Ishikawa (cell line): ENCODE results near the gene SPOCK1.

Source experiments
- CEBPB ChIP-seq: IDR thresholded peaks from 2 replicates; pipeline ENCODE4 v1.6.1; 2012
- CREB1 ChIP-seq: IDR thresholded peaks from 2 replicates; pipeline ENCODE4 v1.6.1; 2012; ENCODE audit warnings: low read depth
- EGR1 ChIP-seq: IDR thresholded peaks from 2 replicates; pipeline ENCODE4 v1.6.1; 2012
- EP300 ChIP-seq: IDR thresholded peaks from 2 replicates; pipeline ENCODE4 v1.6.1; 2012; ENCODE audit warnings: borderline replicate concordance
- RAD21 ChIP-seq: IDR thresholded peaks from 2 replicates; pipeline ENCODE4 v1.6.1; 2012; ENCODE audit warnings: low read depth
- TAF1 ChIP-seq: IDR thresholded peaks from 2 replicates; pipeline ENCODE4 v1.6.1; 2012; ENCODE audit warnings: low read depth, mild to moderate bottlenecking
- TCF12 ChIP-seq: IDR thresholded peaks from 2 replicates; pipeline ENCODE4 v1.6.1; 2012; ENCODE audit warnings: low read depth
- TEAD4 ChIP-seq: IDR thresholded peaks from 2 replicates; pipeline ENCODE4 v1.6.1; 2012
- YY1 ChIP-seq: IDR thresholded peaks from 2 replicates; pipeline ENCODE4 v1.6.1; 2012; ENCODE audit warnings: low read depth
- ZBTB7A ChIP-seq: IDR thresholded peaks from 2 replicates; pipeline ENCODE4 v1.6.1; 2012; ENCODE audit warnings: low read depth
- TF ChIP-seq, protein P1 (sequence below): IDR thresholded peaks from 2 replicates; pipeline ENCODE4 v1.6.1; 2012
- TF ChIP-seq, protein P2 (sequence below): IDR thresholded peaks from 2 replicates; pipeline ENCODE4 v1.6.1; 2012

DNA sequence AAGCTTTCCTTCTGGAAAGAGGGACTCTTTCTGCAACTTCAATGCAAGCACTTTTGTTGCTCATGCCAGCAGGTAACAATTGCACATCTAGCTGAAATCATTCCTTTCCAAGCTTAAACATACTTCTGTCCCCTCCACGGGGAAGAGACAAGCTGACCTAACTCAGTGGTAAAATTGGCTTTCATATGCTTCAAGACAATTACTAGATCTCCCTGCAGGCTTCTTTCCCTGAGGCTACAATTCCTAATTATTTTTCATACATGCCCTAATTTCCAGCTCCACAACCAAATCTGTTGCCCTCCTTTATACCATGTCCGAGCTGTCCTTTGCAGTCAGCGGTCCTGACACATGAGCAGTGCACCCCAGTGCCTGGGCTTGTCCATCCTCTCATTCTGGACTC is 324.9 kb downstream of the SPOCK1 start:
- no peak for TF ChIP-seq RAD21
- TF ChIP-seq, protein P1, sequence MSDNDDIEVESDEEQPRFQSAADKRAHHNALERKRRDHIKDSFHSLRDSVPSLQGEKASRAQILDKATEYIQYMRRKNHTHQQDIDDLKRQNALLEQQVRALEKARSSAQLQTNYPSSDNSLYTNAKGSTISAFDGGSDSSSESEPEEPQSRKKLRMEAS = no peak
- TF ChIP-seq EP300 = no peak
- TF ChIP-seq CEBPB = no peak
- TF ChIP-seq CREB1 = no peak
- TF ChIP-seq YY1 = no peak
- TF ChIP-seq TCF12 = no peak
- no peak for TF ChIP-seq ZBTB7A
- TF ChIP-seq TAF1 = no peak
- TF ChIP-seq EGR1 = no peak
- no peak for TF ChIP-seq TEAD4
- TF ChIP-seq, protein P2, sequence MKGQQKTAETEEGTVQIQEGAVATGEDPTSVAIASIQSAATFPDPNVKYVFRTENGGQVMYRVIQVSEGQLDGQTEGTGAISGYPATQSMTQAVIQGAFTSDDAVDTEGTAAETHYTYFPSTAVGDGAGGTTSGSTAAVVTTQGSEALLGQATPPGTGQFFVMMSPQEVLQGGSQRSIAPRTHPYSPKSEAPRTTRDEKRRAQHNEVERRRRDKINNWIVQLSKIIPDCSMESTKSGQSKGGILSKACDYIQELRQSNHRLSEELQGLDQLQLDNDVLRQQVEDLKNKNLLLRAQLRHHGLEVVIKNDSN = no peak
